Measurements from ENCODE around the gene PHYKPL.

PHYKPL gene

DNA sequence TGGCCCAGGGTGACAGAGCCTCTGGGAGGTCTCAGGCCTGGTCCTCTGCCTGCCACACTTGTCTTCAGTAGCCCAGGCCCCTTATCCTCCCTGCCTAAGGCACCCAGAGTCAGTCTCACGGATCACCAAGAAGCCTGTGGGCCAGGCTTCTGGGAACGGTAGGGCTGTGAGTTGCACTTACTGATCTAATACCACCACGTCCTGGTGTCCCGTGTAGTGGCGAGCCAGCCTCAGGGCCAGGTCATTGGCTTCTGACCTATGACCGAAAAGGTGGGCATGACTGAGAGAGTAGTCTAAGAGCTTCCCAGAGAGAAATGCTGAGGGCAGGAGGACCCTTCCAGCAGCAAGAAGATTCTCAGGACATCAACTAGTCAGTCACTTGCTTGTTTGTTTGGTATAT lies 7.4 kb downstream of the PHYKPL start:
- TF ChIP-seq GATA3 (IDR thresholded peaks at IDR 0.05; ENCODE audit: low read depth, low read length) (no peak), GATA2 (IDR thresholded peaks at IDR 0.05; ENCODE audit: low read depth, low read length) (no peak)

DNA sequence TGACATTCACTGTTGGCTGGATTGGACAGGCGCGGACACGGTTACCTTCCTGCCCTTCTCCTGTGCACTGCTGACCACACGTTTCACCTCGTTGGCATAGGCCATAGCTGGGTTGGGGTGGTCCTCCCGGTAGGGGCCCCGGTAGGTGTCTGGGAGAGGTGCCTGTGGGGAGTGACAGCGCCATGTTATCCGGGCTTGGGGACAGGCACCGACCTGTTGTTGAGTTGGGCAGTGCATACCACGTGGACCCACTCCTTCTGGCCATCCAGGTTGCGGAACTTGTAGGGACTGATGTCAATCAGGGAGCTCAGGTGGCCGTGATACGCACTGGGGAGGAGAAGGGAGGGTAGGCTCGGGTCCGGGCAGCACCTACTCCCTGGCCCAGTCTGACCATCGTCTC lies 8.2 kb downstream of the PHYKPL start:
- TF ChIP-seq GATA3 (IDR thresholded peaks at IDR 0.05; ENCODE audit: low read depth, low read length) (no peak), GATA2 (IDR thresholded peaks at IDR 0.05; ENCODE audit: low read depth, low read length) (no peak)

- TF ChIP-seq GATA2 (IDR thresholded peaks at IDR 0.05; ENCODE audit: low read depth, low read length) (no peak), GATA3 (IDR thresholded peaks at IDR 0.05; ENCODE audit: low read depth, low read length) (no peak)
Measured at GRCh38 chr5:178223828-178224335, 8.7 kb downstream of the PHYKPL start.

- TF ChIP-seq GATA2 (IDR thresholded peaks at IDR 0.05; ENCODE audit: low read depth, low read length) (no peak), GATA3 (IDR thresholded peaks at IDR 0.05; ENCODE audit: low read depth, low read length) (no peak)
Measured at GRCh38 chr5:178223196-178223773, 9.3 kb downstream of the PHYKPL start.

- no peak for TF ChIP-seq GATA2 (IDR thresholded peaks at IDR 0.05; ENCODE audit: low read depth, low read length)
- TF ChIP-seq GATA3 (IDR thresholded peaks at IDR 0.05; ENCODE audit: low read depth, low read length): no peak
Measured at GRCh38 chr5:178222292-178222691, 10.3 kb downstream of the PHYKPL start.

- TF ChIP-seq GATA3 (IDR thresholded peaks at IDR 0.05; ENCODE audit: low read depth, low read length) (no peak), GATA2 (IDR thresholded peaks at IDR 0.05; ENCODE audit: low read depth, low read length) (no peak)
Measured at GRCh38 chr5:178221853-178222252, 10.7 kb downstream of the PHYKPL start.

GRCh38 chr5:178221282-178221681 lies 11.3 kb downstream of the PHYKPL start:
- TF ChIP-seq GATA3 (IDR thresholded peaks at IDR 0.05; ENCODE audit: low read depth, low read length) (no peak), GATA2 (IDR thresholded peaks at IDR 0.05; ENCODE audit: low read depth, low read length) (no peak)

DNA sequence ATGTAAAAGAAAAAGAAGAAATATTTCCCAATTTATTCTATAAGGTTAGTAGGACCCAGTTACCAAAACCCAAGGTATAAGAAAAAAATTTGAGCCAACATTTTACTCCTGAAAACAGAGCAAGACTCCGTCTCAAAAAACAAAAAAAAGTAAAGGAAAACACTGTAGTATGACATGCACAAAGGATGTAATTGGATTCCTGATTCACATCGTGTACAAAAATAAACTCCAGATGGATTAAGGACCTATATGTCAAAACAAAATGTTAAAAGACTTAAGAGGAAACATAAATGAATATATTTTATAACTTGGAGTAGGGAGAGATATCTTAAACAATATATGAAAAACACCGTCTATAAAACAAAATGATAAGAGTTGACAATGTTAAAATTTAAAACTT lies 13.8 kb downstream of the PHYKPL start:
- no peak for TF ChIP-seq GATA2 (IDR thresholded peaks at IDR 0.05; ENCODE audit: low read depth, low read length)
- TF ChIP-seq GATA3 (IDR thresholded peaks at IDR 0.05; ENCODE audit: low read depth, low read length): no peak

DNA sequence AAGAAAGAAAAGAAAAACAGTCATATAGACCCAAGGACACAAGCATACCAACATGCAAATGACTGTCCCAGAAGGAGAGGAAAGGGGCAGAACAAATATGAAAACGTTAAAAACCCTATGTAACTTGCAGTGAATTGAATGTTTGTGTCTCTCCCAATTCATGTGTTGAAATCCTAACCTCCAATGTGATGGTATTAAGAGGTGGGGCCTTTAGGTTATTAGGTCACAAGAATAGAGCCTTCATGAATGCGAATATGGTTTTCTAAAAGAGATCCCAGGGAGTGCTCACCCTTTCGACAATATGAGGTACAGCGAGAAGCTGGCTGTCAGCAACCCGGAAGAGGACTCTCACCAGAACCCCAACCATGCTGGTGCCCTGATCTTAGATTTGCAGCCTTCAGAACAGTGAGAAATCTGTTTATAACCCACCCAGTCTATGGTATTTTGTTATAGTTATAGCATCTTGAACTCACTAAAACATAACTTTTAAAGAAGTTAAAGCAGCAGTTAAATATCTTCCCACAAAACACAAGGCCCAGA lies 14.3 kb downstream of the PHYKPL start:
- no peak for TF ChIP-seq GATA3 (IDR thresholded peaks at IDR 0.05; ENCODE audit: low read depth, low read length)
- TF ChIP-seq GATA2 (IDR thresholded peaks at IDR 0.05; ENCODE audit: low read depth, low read length): no peak

GRCh38 chr5:178216779-178217178 lies 15.8 kb downstream of the PHYKPL start:
- TF ChIP-seq GATA3 (IDR thresholded peaks at IDR 0.05; ENCODE audit: low read depth, low read length) (no peak), GATA2 (IDR thresholded peaks at IDR 0.05; ENCODE audit: low read depth, low read length) (no peak)

DNA sequence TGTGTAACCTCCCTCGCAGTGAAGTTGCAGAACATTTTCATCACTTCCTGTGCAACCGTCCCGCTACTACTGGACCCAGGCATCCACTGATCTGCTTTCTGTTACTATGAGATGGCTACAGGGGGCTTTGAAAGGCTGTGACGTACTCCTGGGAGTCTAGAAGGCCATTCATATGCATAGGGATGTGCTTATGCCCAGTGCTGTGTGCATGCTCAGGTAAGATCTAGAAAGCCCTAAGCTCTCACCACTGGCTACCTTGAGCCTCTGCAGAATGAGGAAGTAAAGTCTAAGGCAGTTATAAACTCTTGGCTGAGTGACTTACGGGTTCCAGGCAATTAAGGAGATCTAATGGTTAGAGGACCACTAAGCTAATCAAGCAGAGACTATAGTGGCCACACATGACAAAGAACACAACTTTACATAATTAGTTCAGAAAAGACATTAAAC lies 16.5 kb downstream of the PHYKPL start:
- no peak for TF ChIP-seq GATA2 (IDR thresholded peaks at IDR 0.05; ENCODE audit: low read depth, low read length)
- TF ChIP-seq GATA3 (IDR thresholded peaks at IDR 0.05; ENCODE audit: low read depth, low read length): no peak

DNA sequence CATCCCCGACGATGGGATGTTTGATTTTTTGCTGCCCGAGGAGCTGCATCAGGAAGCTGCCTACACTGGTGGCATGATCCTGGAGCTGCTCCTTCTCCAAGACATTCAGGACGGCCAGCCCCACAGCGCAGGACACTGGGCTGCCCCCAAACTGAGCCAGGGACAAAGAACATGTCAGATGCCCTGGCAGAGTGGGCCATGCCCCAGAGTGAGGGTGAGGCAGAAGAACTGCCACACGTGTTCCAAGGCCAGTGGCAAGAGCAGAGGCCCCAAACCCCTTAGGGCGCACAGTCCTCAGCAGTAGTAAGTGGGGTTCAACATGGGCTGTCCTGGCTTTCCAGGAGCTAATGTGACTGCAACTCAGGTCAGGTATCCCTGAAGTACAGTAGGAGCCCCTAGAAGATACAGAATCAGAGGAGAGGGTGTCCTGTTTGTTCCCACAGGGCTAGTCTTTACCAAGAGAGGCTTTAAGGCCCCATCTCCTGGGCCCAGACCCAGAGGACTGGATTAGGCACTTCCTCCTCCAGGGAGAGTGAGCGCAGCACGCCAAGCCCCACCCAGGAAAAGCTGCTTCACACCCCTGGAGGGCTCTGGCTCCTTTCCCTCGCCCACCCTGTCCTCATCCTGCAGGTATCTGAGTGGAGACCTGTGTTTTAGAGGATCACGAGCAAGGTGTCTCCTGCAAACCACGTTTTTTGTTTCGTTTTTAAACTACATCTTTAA lies 17.2 kb downstream of the PHYKPL start:
- no peak for TF ChIP-seq GATA3 (IDR thresholded peaks at IDR 0.05; ENCODE audit: low read depth, low read length)
- TF ChIP-seq GATA2 (IDR thresholded peaks at IDR 0.05; ENCODE audit: low read depth, low read length): no peak

DNA sequence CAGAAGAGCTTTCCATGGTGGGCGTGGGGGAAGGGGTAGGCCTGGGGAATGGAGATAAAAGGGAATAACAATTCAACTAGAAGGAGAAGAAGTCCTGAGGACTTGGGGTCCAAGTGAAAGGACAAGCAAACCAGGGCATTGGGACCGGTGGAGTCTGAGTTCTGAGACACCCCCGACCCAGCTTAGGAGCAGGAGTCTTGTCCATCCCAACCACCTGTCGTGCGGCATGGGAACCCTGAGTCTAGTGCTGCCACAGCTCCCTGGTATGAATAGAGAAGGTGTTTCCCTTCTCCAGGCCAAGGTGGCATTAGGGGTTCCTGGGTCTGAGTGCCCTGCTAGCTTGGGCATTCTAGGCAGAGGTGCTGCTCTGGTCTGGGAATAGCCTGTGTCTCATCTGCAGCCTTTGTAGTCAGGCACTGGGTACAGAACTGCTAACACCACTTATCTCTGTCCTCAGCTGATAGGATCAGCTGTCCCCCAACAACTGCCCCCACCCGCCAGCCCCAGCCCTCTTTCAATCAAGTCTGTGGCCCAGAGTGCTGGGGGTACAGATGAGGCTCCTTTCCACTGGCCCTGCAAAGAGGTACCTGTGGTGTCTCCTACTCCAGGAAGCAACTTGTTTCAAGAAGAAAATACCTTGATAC lies 18.3 kb downstream of the PHYKPL start:
- TF ChIP-seq GATA2 (IDR thresholded peaks at IDR 0.05; ENCODE audit: low read depth, low read length) (no peak), GATA3 (IDR thresholded peaks at IDR 0.05; ENCODE audit: low read depth, low read length) (no peak)

- TF ChIP-seq GATA2 (IDR thresholded peaks at IDR 0.05; ENCODE audit: low read depth, low read length): no peak
- TF ChIP-seq GATA3 (IDR thresholded peaks at IDR 0.05; ENCODE audit: low read depth, low read length): no peak
Measured at GRCh38 chr5:178213748-178214151, 18.9 kb downstream of the PHYKPL start.

All from SH-SY5Y (cell line).